LoVo (cell line): Measurements from ENCODE around the gene LEMD3.
A peak's percentile ranks its signal among the peaks of the same experiment; 100 is the strongest.

Experiments used
- DNase-seq: peaks from one replicate; pipeline ENCODE4 v3.0.0-alpha.2; 2016; ENCODE audit warnings: low spot score

The LEMD3 gene

GRCh38 chr12:65169320-65170208, at the start of gene LEMD3:
Gene LEMD3 (plus strand): TSS chr12:65169583. CDS start chr12:65169597, 14 bp downstream.
- DNase-seq, result peak; percentile 99

GRCh38 chr12:65121049-65121955, 48.1 kb upstream of the LEMD3 start, which contains the start of gene WIF1:
Gene WIF1 (minus strand): TSS chr12:65121305. CDS start chr12:65121191, 114 bp downstream.
- no peak for DNase-seq

GRCh38 chr12:65121956-65122469, 47.4 kb upstream of the LEMD3 start:
- DNase-seq, result no peak

- peak; percentile 61 for DNase-seq
These were observed 46.7 kb upstream of the LEMD3 start for GRCh38 chr12:65122703-65123102.

GRCh38 chr12:65123435-65124063, 45.8 kb upstream of the LEMD3 start:
- peak; percentile 62 for DNase-seq

- no peak for DNase-seq
These were observed 44.1 kb upstream of the LEMD3 start for GRCh38 chr12:65125247-65125646.

GRCh38 chr12:65125975-65126374, 43.4 kb upstream of the LEMD3 start:
- no peak for DNase-seq

- no peak for DNase-seq
These were observed 42.9 kb upstream of the LEMD3 start for GRCh38 chr12:65126482-65126881.

- DNase-seq, result no peak
These were observed 35.5 kb upstream of the LEMD3 start for GRCh38 chr12:65133879-65134278.

- DNase-seq, result no peak
These were observed 30.0 kb upstream of the LEMD3 start for GRCh38 chr12:65139389-65139788.

- DNase-seq, result no peak
These were observed 28.6 kb upstream of the LEMD3 start for GRCh38 chr12:65140738-65141137.

- no peak for DNase-seq
These were observed 22.0 kb upstream of the LEMD3 start for GRCh38 chr12:65147312-65147905.

- no peak for DNase-seq
These were observed 17.4 kb upstream of the LEMD3 start for GRCh38 chr12:65152012-65152411.

- DNase-seq, result no peak
These were observed 16.8 kb upstream of the LEMD3 start for GRCh38 chr12:65152596-65152995.

GRCh38 chr12:65155784-65156183, 13.6 kb upstream of the LEMD3 start:
- no peak for DNase-seq

GRCh38 chr12:65156366-65156841, 13.0 kb upstream of the LEMD3 start:
- no peak for DNase-seq

GRCh38 chr12:65157091-65157490, 12.3 kb upstream of the LEMD3 start:
- no peak for DNase-seq

GRCh38 chr12:65162609-65163008, 6.8 kb upstream of the LEMD3 start:
- no peak for DNase-seq

GRCh38 chr12:65164244-65164643, 5.1 kb upstream of the LEMD3 start:
- DNase-seq, result no peak

GRCh38 chr12:65164774-65165173, 4.6 kb upstream of the LEMD3 start:
- DNase-seq, result no peak

GRCh38 chr12:65168681-65169319, 583 bp upstream of the LEMD3 start:
- no peak for DNase-seq
